OCI-M1 (cell line): ENCODE results near the gene GCKR.
"Not testable (repeated sequence)": the region's sequence is repeated elsewhere in the genome, so short reads cannot be mapped to it uniquely, and the experiment has no call there.

Source experiments
- DNase-seq: peaks from one replicate; lab custom pipeline; 2025; lab: John Stamatoyannopoulos, UW

GCKR gene

GRCh38 chr2:27507293-27507692 is 10.7 kb downstream of the GCKR start:
- DNase-seq, result no peak

- peak; percentile 28 for DNase-seq
Observed at GRCh38 chr2:27509326-27509725, 12.7 kb downstream of the GCKR start.

- DNase-seq, result no peak
Observed at GRCh38 chr2:27518113-27518781, 21.6 kb downstream of the GCKR start.

DNA sequence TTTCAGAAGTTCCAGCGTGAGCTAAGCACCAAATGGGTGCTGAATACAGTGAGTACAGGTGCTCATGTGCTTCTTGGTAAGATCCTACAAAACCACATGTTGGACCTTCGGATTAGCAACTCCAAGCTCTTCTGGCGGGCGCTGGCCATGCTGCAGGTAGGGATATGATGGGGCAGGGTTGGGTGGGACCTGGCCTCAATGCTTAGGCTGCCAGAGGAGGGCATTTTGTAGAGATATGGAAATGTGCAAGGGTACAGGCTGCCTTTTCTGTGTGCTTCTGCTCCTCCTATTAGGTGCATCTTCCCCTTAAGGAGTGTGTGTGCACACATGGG is 22.1 kb downstream of the GCKR start:
- no peak for DNase-seq

GRCh38 chr2:27520316-27520715 is 23.7 kb downstream of the GCKR start:
- DNase-seq, result no peak

DNA sequence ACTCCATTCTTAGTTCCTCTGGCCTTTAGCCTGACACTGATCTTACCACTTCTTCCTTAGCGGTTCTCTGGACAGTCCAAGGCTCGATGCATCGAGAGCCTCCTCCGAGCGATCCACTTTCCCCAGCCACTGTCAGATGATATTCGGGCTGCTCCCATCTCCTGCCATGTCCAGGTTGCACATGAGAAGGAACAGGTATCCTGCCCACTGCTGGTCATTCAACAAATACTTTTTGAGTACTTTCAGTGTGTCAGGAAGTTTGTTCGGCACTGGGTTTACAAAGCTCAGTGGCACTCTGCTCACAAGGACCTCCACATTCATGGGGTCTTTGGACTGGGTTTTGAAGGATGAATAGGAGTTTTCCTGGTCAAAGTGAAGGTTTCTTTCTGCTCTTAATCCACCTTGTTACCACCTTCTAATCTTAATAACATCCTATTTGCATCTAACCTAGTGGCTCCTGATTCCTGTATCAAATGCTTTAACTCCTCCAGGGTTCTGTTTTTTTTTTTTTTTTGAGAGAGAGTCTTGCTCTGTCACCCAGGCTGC is 25.8 kb downstream of the GCKR start:
- DNase-seq, result no peak

DNA sequence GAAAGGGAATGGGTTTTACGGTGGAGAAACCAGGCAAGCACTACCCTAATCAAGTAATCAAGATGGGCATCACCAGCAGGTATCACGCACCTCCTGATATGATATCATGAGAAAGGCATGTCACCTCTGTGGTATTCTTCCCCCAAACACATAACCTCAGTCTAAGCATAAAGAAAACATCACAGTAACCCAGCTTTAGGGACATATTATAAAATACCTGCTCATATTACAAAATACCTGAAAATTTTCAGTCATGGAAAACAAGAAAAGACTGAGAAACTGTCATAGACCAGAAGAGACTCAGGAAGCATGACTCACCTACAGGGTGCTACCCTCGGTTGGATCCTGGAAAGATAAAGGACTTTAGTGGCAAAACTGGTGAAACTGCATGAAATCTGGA is 30.5 kb downstream of the GCKR start:
- peak; percentile 11 for DNase-seq

GRCh38 chr2:27531983-27532382 is 35.3 kb downstream of the GCKR start:
- no peak for DNase-seq

DNA sequence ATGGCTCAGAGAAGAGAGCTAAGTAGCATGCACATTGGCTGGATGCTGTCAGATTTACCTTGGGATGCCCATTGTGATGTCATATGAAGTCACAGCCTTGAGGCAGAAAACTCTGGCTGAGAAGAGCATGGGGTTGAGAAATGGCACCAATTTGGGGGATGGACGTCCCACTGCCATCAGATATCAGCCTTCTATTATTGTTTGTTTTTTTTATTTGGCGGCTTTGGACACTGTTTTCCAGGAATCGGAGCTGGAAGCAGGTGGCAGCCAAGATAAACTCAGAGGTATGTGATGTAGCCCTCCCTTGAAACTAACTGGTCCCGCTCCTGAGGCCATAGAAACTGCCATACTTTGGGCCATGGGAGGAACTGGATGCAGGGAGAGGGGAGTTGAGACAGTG is 40.6 kb downstream of the GCKR start:
- peak; percentile 34 for DNase-seq

DNA sequence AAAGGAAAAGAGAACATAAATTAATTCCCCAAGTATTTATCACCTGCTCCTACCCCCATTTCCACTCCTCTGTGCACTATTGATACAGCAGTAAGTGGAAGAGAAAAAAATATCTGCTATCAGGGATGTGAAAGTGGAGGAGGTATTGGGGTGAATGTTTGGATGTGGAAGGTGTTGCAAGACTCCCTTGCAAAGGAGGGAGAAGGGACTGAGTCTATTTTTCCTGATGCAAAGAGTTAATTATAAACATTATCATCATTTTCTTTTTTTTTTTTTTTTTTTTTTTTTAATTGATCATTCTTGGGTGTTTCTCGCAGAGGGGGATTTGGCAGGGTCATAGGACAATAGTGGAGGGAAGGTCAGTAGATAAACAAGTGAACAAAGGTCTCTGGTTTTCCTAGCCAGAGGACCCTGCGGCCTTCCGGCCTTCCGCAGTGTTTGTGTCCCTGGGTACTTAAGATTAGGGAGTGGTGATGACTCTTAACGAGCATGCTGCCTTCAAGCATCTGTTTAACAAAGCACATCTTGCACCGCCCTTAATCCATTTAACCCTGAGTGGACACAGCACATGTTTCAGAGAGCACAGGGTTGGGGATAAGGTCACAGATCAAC is 42.3 kb downstream of the GCKR start:
- not testable (repeated sequence) for DNase-seq

DNA sequence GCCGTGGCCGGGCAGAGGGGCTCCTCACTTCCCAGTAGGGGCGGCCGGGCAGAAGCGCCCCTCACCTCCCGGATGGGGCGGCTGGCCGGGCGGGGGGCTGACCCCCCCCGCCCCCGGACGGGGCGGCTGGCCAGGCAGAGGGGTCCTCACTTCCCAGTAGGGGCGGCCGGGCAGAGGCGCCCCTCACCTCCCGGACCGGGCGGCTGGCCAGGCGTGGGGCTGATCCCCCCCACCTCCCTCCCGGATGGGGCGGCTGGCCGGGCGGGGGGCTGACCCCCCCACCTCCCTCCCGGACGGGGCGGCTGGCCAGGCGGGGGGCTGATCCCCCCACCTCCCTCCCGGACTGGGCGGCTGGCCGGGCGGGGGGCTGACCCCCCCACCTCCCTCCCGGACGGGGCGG is 43.0 kb downstream of the GCKR start:
- not testable (repeated sequence) for DNase-seq

- no peak for DNase-seq
Observed at GRCh38 chr2:27544143-27544821, 47.6 kb downstream of the GCKR start.

GRCh38 chr2:27545348-27546141 is 48.9 kb downstream of the GCKR start:
- DNase-seq, result no peak

- DNase-seq, result no peak
Observed at GRCh38 chr2:27549303-27549702, 52.7 kb downstream of the GCKR start.

DNA sequence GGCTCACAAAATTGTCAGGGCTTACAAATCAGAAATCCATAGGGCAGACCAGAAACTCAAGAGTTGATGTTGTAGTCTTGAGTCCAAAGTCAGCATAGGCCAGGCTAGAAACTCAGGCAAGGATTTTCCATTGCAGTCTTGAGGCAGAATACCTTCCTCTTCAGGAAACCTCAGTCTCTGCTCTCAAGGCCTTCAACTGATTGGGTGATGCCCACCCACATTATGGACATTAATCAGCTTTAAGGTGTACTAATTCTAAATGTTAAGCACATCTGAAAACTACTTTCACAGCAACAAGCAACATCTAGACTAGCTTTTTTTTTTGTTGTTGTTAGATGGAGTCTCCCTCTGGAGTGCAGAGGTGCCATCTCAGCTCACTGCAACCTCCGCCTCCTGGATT is 54.9 kb downstream of the GCKR start:
- DNase-seq, result no peak

DNA sequence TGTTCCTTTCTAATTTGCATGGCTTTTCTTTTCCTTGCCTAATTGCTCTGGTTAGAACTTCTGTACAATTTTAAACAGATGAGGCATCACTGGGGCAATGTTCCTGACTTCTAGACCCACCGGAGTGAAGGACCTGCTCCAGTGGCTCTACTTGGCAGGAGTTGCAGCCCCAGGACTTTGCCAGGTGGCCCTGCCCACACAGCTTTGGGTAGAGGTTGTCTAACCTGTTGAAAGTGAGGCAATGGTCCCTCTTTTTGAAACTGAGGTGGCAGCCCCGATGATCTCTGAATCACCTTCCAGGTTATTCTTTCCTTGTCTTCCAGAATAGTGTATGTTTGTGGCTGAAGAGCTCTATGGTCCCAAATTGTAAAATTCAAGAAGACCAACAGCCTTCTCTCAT is 56.3 kb downstream of the GCKR start:
- DNase-seq, result no peak

DNA sequence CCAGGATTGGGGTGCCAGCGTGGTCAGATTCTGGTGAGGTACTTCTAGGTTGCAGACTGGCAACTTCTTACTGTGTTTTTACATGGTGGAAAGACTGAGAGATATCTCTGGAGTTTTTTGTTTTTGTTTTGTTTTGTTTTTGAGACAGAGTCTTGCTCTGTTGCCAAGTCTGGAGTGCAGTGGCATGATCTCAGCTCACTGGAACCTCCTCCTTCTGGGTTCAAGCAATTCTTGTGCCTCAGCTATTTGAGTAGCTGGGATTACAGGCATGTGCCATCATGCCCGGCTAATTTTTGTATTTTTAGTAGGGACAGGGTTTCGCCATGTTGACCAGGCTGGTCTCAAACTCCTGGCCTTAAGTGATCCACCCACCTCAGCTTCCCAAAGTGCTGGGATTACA is 57.8 kb downstream of the GCKR start:
- not testable (repeated sequence) for DNase-seq

DNA sequence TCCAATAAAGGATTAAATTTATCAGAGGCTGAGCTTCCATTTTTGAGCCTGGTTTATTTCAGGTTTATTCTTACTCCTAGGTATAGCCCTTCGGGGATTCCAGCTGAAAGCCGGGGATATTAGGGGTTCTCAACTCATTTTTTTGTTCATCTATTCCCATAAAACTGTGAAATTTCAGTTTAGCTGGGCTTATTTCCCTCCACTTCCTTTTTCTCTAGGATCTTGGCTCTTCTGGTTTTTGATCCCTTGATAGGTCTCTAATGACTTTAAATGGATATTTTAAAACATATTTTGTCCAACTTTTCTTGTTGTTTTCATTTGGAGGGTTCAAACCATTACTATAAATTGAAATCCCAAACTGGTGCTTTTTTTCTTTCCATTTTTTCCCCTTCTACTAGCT is 62.6 kb downstream of the GCKR start:
- no peak for DNase-seq

DNA sequence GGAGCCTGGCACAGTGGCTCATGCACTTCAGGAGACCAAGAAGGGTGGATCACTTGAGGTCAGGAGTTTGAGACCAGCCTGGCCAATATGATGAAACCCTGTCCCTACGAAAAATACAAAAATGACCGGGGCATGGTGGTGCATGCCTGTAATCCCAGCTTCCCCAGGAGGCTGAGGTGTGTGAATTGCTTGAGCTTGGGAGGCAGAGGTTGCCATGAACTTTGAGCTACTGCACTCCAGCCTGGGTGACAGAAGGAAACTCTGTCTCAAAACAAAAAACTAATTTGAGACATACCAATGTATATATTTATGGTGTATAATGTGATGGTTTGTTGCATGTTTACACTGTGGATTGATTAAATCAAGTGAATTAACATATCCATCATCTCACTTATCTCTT is 64.4 kb downstream of the GCKR start:
- no peak for DNase-seq

DNA sequence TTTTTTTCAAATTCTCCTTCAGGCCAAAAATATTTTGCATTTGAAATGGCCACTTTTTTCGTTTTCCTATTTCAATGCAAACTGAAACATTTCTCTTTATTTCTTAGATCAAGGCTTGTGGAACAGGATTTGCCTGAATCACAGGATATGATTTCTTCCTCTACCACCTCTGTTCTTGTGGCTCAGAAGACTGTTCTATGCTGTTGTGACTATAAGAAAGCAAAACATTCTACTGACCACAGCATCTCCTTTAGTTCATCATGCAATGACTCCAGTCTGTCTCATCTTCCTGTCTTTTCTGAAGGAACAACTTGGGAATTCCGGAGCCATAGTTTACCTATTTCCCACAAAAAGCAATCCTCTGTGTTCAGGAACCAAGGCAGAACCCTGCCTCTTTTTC is 70.0 kb downstream of the GCKR start:
- DNase-seq, result no peak

DNA sequence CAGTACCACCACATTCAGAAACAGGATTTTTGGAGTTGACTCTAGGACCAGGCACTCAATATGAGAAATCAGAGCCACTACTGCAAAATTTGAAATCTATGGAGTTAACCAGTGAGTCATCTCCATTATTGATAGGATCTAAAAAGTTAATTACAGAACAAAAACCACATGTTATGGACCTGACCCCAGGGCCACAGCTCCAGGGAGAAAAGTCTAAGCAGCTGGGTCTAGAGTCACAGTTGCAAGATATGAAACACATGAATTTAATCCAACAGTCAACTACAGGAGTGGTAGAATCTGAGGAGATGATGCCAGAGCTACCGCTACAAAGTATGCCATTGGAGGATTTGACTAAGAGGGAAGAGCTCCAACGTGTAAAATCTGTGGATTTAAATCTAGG is 72.8 kb downstream of the GCKR start:
- DNase-seq, result no peak

GRCh38 chr2:27571197-27571596 is 74.6 kb downstream of the GCKR start:
- no peak for DNase-seq

DNA sequence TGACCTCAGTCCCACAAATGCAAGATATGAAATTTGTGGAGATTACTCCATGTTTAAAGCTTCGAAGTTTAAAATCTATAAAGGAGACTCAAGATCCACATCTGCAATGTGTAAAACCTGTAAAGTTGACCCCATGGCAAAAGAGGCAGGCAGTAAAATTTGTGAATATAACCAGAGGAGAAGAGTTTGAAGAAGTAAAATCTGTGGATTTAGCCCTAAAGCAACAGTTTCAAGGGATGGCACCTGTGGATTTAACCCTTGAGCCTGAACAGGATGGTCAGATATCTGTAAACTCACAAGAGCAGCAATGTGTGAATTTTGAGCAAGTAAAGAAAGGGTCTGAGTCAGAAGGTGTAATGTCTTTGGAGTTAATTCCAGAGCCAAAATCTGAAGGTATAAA is 75.0 kb downstream of the GCKR start:
- DNase-seq, result no peak
